Esophagus squamous epithelium (tissue), 4 donors: ENCODE results near the gene ST6GAL2.

ENCODE experiments used
- POLR2A ChIP-seq, 4 donors: fragments of 450-650 bp; IDR thresholded peaks; one replicate each; pipeline ENCODE4 v1.6.1; 2017; ENCODE audit warnings: antibody characterized with exemption in 4 of 4, mild to moderate bottlenecking in 4 of 4, moderate library complexity in 3 of 4
- TF ChIP-seq, protein P1 (sequence below), 6 experiments: fragments of 450-650 bp in 4 of 6; fragments of 200-600 bp in 2 of 6; sonication (generic) in 2 of 6; IDR thresholded peaks; one replicate each; pipeline ENCODE4 v1.5.1; 2016 to 2019; ENCODE audit warnings: antibody characterized with exemption in 6 of 6, mild to moderate bottlenecking in 4 of 6, moderate library complexity in 4 of 6

- no peak for TF ChIP-seq POLR2A (IDR thresholded peaks at IDR 0.05)
- TF ChIP-seq, protein P1, sequence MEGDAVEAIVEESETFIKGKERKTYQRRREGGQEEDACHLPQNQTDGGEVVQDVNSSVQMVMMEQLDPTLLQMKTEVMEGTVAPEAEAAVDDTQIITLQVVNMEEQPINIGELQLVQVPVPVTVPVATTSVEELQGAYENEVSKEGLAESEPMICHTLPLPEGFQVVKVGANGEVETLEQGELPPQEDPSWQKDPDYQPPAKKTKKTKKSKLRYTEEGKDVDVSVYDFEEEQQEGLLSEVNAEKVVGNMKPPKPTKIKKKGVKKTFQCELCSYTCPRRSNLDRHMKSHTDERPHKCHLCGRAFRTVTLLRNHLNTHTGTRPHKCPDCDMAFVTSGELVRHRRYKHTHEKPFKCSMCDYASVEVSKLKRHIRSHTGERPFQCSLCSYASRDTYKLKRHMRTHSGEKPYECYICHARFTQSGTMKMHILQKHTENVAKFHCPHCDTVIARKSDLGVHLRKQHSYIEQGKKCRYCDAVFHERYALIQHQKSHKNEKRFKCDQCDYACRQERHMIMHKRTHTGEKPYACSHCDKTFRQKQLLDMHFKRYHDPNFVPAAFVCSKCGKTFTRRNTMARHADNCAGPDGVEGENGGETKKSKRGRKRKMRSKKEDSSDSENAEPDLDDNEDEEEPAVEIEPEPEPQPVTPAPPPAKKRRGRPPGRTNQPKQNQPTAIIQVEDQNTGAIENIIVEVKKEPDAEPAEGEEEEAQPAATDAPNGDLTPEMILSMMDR (IDR thresholded peaks at IDR 0.05), result no peak
Observed at GRCh38 chr2:106825161-106825560, 60.8 kb downstream of the ST6GAL2 start.
